ENCODE data around the gene DUSP14.

The DUSP14 gene

DNA sequence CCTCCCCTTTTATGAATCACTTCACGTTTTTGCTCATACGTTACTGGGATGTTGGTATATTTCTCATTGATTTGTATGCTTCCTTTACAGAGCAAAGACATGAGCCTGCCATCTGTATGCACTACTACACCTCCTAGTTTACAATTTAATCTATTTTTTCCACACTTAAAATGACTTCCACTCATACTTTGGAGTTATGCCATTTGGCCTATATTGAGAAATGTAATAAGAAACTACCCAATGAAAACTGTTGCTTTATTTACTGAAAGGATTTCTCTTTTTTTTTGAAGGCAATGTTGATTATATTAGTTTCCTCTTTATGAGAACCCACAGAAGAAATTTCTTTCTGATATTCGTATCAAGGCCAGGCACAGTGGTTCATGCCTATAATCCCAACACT is 43.1 kb downstream of the DUSP14 start:
- Histone ChIP-seq H3K36me3 (ENCODE audit: control insufficient read depth, low read length) (peaks cover 78% of the 10 kb centered on the region), H3K27me3 (ENCODE audit: control insufficient read depth, low read length) (no peaks in the 10 kb centered on the region), H3K4me1 (ENCODE audit: control insufficient read depth, low read length) (no peaks in the 10 kb centered on the region), H3K9me3 (ENCODE audit: control insufficient read depth, insufficient read depth, low read length) (no peaks in the 10 kb centered on the region), H3F3A (ENCODE audit: control insufficient read depth, insufficient read depth) (no peaks in the 10 kb centered on the region), H3K9me2 (replicated peaks; ENCODE audit: control insufficient read depth, low read length) (no peaks in the 10 kb centered on the region), H3K4me2 (ENCODE audit: low read length) (no peak overlapping the region), H3K4me3 (ENCODE audit: low read length) (no peak overlapping the region), H3K27ac (ENCODE audit: low read depth, low read length) (no peak overlapping the region), H3K79me2 (ENCODE audit: control insufficient read depth, low read length) (no peaks in the 10 kb centered on the region), H4K20me1 (ENCODE audit: control insufficient read depth, insufficient read depth, low read depth, low read length) (no peaks in the 10 kb centered on the region)
- TF ChIP-seq, protein P1, sequence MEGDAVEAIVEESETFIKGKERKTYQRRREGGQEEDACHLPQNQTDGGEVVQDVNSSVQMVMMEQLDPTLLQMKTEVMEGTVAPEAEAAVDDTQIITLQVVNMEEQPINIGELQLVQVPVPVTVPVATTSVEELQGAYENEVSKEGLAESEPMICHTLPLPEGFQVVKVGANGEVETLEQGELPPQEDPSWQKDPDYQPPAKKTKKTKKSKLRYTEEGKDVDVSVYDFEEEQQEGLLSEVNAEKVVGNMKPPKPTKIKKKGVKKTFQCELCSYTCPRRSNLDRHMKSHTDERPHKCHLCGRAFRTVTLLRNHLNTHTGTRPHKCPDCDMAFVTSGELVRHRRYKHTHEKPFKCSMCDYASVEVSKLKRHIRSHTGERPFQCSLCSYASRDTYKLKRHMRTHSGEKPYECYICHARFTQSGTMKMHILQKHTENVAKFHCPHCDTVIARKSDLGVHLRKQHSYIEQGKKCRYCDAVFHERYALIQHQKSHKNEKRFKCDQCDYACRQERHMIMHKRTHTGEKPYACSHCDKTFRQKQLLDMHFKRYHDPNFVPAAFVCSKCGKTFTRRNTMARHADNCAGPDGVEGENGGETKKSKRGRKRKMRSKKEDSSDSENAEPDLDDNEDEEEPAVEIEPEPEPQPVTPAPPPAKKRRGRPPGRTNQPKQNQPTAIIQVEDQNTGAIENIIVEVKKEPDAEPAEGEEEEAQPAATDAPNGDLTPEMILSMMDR (IDR thresholded peaks at IDR 0.05; ENCODE audit: low read depth, low read length, poor library complexity, severe bottlenecking), result no peak
- no peak for TF ChIP-seq EZH2phosphoT487 (IDR thresholded peaks at IDR 0.05; ENCODE audit: borderline replicate concordance, low read length)

DNA sequence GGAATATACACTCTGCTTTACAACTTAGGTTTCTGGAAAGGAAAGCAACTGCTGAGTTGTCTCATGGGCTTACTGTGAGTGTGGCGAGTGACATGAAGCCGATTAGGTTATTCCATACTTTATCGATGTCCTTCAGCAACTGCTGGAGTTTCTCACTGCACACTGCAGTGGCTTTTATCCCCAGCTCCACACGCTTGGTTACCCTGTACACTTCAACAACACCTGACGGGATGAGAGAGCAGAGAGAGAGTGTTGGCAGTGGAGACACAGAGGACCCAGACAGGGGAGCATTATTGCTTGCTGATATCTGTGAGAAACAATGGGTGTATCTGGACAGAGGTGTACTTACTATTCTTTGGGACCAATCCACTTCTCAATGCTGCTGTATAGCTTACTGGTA is 46.2 kb downstream of the DUSP14 start:
- no peaks in the 10 kb centered on the region for H3K4me1 ChIP-seq (ENCODE audit: control insufficient read depth, low read length)
- H3K36me3 ChIP-seq (ENCODE audit: control insufficient read depth, low read length), result peaks cover 82% of the 10 kb centered on the region
- H3K27ac ChIP-seq (ENCODE audit: low read depth, low read length), result no peak overlapping the region
- H4K20me1 ChIP-seq (ENCODE audit: control insufficient read depth, insufficient read depth, low read depth, low read length), result no peaks in the 10 kb centered on the region
- no peak overlapping the region for H3K4me2 ChIP-seq (ENCODE audit: low read length)
- H3K4me3 ChIP-seq (ENCODE audit: low read length), result no peak overlapping the region
- no peaks in the 10 kb centered on the region for H3K9me3 ChIP-seq (ENCODE audit: control insufficient read depth, insufficient read depth, low read length)
- H3K9me2 ChIP-seq (replicated peaks; ENCODE audit: control insufficient read depth, low read length), result no peaks in the 10 kb centered on the region
- no peaks in the 10 kb centered on the region for H3K27me3 ChIP-seq (ENCODE audit: control insufficient read depth, low read length)
- no peaks in the 10 kb centered on the region for H3K79me2 ChIP-seq (ENCODE audit: control insufficient read depth, low read length)
- TF ChIP-seq EZH2phosphoT487 (IDR thresholded peaks at IDR 0.05; ENCODE audit: borderline replicate concordance, low read length), result no peak
- H3F3A ChIP-seq (ENCODE audit: control insufficient read depth, insufficient read depth), result no peaks in the 10 kb centered on the region

- Histone ChIP-seq H3K27me3 (ENCODE audit: control insufficient read depth, low read length) (no peaks in the 10 kb centered on the region), H4K20me1 (ENCODE audit: control insufficient read depth, insufficient read depth, low read depth, low read length) (no peaks in the 10 kb centered on the region), H3K79me2 (ENCODE audit: control insufficient read depth, low read length) (peaks cover 7% of the 10 kb centered on the region), H3K9me3 (ENCODE audit: control insufficient read depth, insufficient read depth, low read length) (no peaks in the 10 kb centered on the region), H3K4me2 (ENCODE audit: low read length) (no peak overlapping the region), H3K9me2 (replicated peaks; ENCODE audit: control insufficient read depth, low read length) (no peaks in the 10 kb centered on the region), H3F3A (ENCODE audit: control insufficient read depth, insufficient read depth) (no peaks in the 10 kb centered on the region), H3K4me1 (ENCODE audit: control insufficient read depth, low read length) (no peaks in the 10 kb centered on the region), H3K27ac (ENCODE audit: low read depth, low read length) (no peak overlapping the region), H3K36me3 (ENCODE audit: control insufficient read depth, low read length) (peaks cover 95% of the 10 kb centered on the region), H3K4me3 (ENCODE audit: low read length) (no peak overlapping the region)
- TF ChIP-seq, protein P1 (IDR thresholded peaks at IDR 0.05; ENCODE audit: low read depth, low read length, poor library complexity, severe bottlenecking), result no peak
- TF ChIP-seq EZH2phosphoT487 (IDR thresholded peaks at IDR 0.05; ENCODE audit: borderline replicate concordance, low read length), result no peak
Observed at GRCh38 chr17:37538981-37539659, 49.4 kb downstream of the DUSP14 start.

DNA sequence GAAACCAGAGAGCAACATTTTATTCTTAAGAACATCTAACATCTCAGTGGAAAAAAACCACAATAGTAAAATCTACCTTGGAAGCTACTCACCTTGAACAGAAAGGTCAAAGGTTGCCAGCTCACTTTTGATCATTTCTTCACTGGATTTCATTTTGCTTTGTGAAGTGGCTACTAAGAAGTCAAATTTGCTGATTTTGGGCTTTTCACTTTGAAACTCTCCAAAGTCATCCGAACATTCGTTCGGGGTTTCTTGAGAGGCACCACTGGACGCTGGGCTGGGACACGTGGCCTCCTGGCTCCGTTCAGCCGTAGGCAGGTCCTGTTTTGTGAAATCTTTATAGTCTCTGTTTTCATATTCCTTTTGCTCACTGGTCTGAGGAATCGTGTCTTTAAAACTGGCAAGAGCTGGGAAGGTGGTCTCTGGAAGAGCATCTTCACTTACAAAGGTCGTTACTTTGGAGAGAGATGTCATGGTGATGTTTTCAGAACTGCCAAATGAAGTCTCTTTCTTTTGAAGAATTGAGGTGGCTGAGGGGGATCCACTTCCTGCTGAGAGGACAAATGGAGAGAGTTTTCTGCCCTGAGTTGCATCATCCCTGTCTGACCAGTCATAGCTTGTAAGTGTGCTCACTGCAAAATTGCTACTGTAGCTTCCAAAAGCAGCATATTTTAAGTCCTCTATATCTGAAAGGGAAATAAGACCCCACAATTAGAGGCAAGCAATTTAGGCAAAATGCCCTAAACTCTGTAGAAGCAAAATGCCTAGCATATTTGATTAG is 52.4 kb downstream of the DUSP14 start:
- Histone ChIP-seq H3F3A (ENCODE audit: control insufficient read depth, insufficient read depth) (no peaks in the 10 kb centered on the region), H3K27me3 (ENCODE audit: control insufficient read depth, low read length) (no peaks in the 10 kb centered on the region), H3K9me2 (replicated peaks; ENCODE audit: control insufficient read depth, low read length) (no peaks in the 10 kb centered on the region), H3K36me3 (ENCODE audit: control insufficient read depth, low read length) (peaks cover 93% of the 10 kb centered on the region), H3K9me3 (ENCODE audit: control insufficient read depth, insufficient read depth, low read length) (no peaks in the 10 kb centered on the region), H3K4me2 (ENCODE audit: low read length) (no peak overlapping the region), H4K20me1 (ENCODE audit: control insufficient read depth, insufficient read depth, low read depth, low read length) (peaks cover 3% of the 10 kb centered on the region; the same call in 1 of the 2 replicates), H3K4me3 (ENCODE audit: low read length) (no peak overlapping the region), H3K79me2 (ENCODE audit: control insufficient read depth, low read length) (peaks cover 32% of the 10 kb centered on the region), H3K4me1 (ENCODE audit: control insufficient read depth, low read length) (no peaks in the 10 kb centered on the region), H3K27ac (ENCODE audit: low read depth, low read length) (no peak overlapping the region)
- TF ChIP-seq EZH2phosphoT487 (IDR thresholded peaks at IDR 0.05; ENCODE audit: borderline replicate concordance, low read length), result no peak
- TF ChIP-seq, protein P1 (IDR thresholded peaks at IDR 0.05; ENCODE audit: low read depth, low read length, poor library complexity, severe bottlenecking), result no peak
